ENCODE data around the gene ARHGEF7. TPM values are rescaled to one million over a fixed set of nuclear protein-coding genes. Genes with fewer than 3 reads are reported as not detected.
A peak's percentile ranks its signal among the peaks of the same experiment; 100 is the strongest.

ARHGEF7 gene
- total RNA-seq, 2 donors from 2014 or later = 46.7 to 50.7 TPM

DNA sequence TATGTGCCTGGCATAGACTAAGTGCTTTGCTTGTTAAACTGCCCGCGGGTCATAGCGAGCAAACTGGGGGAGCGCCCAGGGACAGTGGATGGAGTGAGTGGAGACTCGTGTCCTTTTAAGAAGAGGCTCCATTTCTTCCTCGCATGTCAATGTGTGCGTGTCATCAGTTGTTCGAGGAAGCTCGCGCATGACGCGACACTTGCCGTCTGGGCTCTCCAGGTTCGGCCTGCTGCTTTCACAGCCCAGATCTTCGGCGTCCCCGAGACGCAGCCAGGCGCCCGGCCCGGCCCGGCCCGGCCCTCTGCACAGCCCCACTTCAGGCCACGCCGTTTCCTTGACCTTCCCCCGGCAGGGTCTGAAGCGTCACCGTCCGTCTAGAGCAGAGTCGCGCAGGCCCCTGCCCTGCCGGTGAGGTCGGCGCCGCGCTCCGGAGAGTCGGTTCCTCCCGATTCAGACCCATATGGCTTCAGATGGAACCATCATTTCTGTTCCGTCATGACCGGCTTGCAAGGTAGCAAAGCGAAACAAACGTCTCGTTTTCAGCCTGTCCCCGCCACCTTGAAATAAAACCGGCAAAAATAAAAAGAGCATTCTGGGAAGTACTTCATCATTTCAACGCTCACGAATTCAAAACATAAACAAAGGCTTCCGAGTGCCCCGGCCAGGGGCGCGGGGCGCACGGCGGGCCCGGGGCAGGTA, 599 bp upstream of the ARHGEF7 start:
- Histone ChIP-seq H3K27me3 (peaks cover 38% of the 10 kb centered on the region), H3K36me3 (no peaks in the 10 kb centered on the region), H3K9ac (ENCODE audit: low read depth in 2 of 2, low read length in 2 of 2) (peak overlapping the region in 1 of 2 donors; percentile 32), H3K4me3 (peak overlapping the region; percentile 49), H3K4me1 (no peaks in the 10 kb centered on the region), H3K27ac (no peak overlapping the region), H3K9me3 (no peaks in the 10 kb centered on the region)
- no peak for DNase-seq
- no peak for TF ChIP-seq CTCF (IDR thresholded peaks at IDR 0.05)
- intact Hi-C loops (cut with DNase I) = no loop called here

- Histone ChIP-seq H3K9ac (ENCODE audit: low read depth in 2 of 2, low read length in 2 of 2) (peak overlapping the region in 1 of 2 donors; percentile 20), H3K36me3 (no peaks in the 10 kb centered on the region), H3K4me3 (peak overlapping the region; percentile 24), H3K4me1 (no peaks in the 10 kb centered on the region), H3K27ac (no peak overlapping the region), H3K27me3 (peaks cover 38% of the 10 kb centered on the region), H3K9me3 (no peaks in the 10 kb centered on the region)
- TF ChIP-seq CTCF (IDR thresholded peaks at IDR 0.05) = no peak
- no peak for DNase-seq
- intact Hi-C loops (cut with DNase I) = no loop called here
Measured at GRCh38 chr13:111115965-111116521, 933 bp downstream of the ARHGEF7 start.

DNA sequence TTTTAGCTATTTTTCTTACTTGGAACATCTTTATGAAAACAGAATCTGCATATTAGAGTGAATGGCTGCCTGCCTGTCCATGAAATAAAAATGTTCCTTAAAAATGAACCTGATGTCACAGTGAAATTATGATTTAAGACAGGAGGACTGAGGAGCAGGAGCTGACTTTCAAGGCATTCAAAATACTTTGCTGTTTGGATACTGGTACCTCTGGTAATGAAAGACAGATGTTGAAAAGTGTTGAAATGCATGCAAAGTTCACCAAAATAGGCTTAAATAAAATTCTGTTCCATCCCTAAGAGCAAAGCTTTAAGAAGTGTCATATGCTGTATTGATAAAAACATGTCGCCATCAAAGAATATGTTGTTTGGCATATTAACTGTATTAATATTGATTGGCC, 1.7 kb downstream of the ARHGEF7 start:
- intact Hi-C loops (cut with DNase I) = no loop called here
- Histone ChIP-seq H3K9ac (ENCODE audit: low read depth in 2 of 2, low read length in 2 of 2) (no peak overlapping the region), H3K4me1 (no peaks in the 10 kb centered on the region), H3K27me3 (peaks cover 38% of the 10 kb centered on the region), H3K36me3 (no peaks in the 10 kb centered on the region), H3K9me3 (no peaks in the 10 kb centered on the region), H3K27ac (no peak overlapping the region), H3K4me3 (no peak overlapping the region)
- no peak for DNase-seq
- no peak for TF ChIP-seq CTCF (IDR thresholded peaks at IDR 0.05)

GRCh38 chr13:111117289-111117688, 2.2 kb downstream of the ARHGEF7 start:
- no peak for DNase-seq
- intact Hi-C loops (cut with DNase I) = no loop called here
- Histone ChIP-seq H3K27me3 (peaks cover 38% of the 10 kb centered on the region), H3K9me3 (no peaks in the 10 kb centered on the region), H3K36me3 (no peaks in the 10 kb centered on the region), H3K9ac (ENCODE audit: low read depth in 2 of 2, low read length in 2 of 2) (no peak overlapping the region), H3K27ac (no peak overlapping the region), H3K4me3 (no peak overlapping the region), H3K4me1 (no peaks in the 10 kb centered on the region)
- no peak for TF ChIP-seq CTCF (IDR thresholded peaks at IDR 0.05)

GRCh38 chr13:111117961-111118360, 2.9 kb downstream of the ARHGEF7 start:
- Histone ChIP-seq H3K27me3 (peaks cover 38% of the 10 kb centered on the region), H3K27ac (no peak overlapping the region), H3K36me3 (no peaks in the 10 kb centered on the region), H3K9ac (ENCODE audit: low read depth in 2 of 2, low read length in 2 of 2) (no peak overlapping the region), H3K4me1 (no peaks in the 10 kb centered on the region), H3K9me3 (no peaks in the 10 kb centered on the region), H3K4me3 (no peak overlapping the region)
- TF ChIP-seq CTCF (IDR thresholded peaks at IDR 0.05) = no peak
- intact Hi-C loops (cut with DNase I) = no loop called here
- no peak for DNase-seq
